HG02852 (cell line): ENCODE data around the gene MRPL52.
"Not testable (repeated sequence)": the region's sequence is repeated elsewhere in the genome, so short reads cannot be mapped to it uniquely, and the experiment has no call there.

Experiments
- ATAC-seq: cut with Tn5 transposase; IDR thresholded peaks from one replicate; pipeline ENCODE4 v1.9.1; 2021; ENCODE audit warnings: mild to moderate bottlenecking, moderate library complexity; ENCODE audit not compliant: unreplicated experiment

MRPL52 gene

DNA sequence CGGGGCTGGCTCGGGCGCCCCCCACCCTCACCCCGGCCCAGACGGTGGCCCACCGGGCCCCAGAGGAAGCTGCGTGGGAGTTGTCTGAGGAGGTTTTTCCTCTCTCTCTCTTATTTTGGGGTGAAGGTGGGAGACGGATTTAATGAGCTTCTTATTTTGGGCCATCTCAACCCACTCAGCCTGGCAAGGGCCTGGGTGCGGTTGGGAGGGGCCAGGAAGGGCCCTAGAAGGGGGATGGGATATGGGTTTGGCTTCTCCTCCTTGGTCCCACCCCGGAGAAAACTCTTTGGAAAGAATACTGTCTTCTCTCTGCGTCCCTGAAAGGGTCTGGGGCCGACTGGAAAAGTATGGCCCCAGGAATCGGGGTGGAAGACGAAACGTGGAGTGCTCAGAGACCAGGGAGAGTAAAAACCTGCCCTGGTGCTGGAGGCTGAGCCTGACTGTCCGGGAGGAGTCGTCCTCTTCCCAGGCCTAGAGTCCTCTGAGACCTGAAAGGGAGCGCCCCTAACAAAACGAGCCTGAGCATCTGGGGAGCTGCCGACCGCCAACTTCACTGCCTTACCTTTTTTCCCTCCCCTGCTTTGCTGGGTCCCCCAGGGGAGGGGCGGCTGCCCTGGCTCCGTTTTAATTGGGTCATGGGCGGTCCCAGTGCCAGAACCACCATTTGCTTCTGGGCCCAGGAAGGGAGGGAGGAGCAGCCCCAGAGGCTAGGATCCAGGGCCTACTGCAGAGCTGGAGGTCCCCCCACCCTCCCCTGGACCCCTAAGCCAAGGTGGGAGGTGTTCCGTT is 8.3 kb downstream of the MRPL52 start:
- ATAC-seq = no peak

DNA sequence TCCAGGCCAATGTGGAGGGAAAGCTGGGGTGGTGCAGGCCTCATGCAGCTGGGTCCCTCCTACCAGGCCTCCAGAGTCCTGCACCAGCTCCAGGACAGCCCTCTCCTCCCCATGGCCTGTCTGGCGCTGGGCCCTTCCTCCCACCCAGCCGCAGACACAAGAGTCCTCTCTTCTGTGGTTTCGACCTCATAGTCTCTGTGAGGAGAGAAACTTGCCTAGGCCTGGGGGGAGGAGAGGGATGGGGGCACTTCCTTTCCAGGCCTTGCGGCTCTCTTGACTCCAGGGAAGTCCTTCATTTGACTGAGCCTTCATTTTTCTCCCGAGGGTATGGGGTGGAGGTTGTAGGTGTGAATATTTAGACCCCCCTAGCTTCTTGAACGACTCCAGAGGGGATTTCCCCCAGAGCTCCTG is 8.9 kb downstream of the MRPL52 start:
- no peak for ATAC-seq

DNA sequence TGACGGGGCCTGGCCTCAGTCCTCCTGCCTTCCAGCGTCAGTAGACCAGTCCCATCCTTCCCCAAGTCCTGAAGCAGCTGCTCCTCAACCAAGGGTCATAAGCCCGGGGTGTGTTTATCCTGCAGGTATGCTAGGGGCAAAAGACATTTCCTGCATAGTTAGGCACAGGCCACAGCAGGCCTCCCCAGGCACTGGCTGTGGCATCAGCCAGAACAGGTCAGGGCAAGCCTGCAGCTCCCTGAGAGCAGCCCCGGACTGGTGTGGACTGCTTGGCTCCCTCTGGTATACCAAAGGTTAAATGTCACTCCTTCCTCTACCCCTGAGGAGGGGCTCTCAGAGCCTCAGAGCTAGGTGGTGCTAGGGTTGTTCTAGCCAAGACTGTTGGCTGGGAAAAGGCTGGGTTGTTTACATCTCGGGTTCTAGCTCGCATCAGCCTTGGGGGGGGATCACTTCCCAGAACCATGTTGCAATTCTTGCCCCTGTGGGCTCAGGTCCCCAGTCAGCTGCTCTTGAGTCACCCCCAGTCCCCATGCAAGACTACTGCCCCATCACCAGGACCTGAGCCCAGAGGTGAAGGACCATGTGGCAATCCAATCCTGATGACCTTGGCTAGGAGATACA is 9.6 kb downstream of the MRPL52 start:
- no peak for ATAC-seq

DNA sequence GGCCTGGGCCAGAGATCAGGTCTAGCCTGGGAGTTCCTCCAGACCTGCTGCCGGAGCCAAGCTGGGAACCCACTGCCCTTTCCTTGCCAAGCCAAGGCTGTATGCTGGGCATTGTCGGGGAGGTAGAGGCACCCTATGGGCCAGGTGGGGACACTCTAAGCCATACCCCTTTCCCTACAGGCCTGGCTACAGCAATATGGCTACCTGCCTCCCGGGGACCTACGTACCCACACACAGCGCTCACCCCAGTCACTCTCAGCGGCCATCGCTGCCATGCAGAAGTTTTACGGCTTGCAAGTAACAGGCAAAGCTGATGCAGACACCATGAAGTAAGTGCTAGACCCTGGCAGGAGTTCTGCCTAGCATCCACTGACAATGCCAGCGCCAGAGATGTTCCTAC is 11.6 kb downstream of the MRPL52 start:
- ATAC-seq = no peak

DNA sequence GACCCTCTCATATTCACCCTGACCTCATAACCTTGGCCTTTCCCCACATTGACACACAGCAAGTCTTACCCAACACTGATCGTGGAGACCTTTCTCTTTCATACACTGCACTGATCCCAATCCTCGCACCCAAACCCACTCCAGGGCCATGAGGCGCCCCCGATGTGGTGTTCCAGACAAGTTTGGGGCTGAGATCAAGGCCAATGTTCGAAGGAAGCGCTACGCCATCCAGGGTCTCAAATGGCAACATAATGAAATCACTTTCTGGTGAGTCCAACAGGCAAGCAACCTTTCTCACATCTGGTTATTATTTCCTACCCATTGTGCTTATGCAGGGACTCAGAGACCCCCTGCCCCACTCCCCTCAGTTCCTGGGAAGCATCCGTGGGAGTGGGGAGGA is 12.1 kb downstream of the MRPL52 start:
- no peak for ATAC-seq

DNA sequence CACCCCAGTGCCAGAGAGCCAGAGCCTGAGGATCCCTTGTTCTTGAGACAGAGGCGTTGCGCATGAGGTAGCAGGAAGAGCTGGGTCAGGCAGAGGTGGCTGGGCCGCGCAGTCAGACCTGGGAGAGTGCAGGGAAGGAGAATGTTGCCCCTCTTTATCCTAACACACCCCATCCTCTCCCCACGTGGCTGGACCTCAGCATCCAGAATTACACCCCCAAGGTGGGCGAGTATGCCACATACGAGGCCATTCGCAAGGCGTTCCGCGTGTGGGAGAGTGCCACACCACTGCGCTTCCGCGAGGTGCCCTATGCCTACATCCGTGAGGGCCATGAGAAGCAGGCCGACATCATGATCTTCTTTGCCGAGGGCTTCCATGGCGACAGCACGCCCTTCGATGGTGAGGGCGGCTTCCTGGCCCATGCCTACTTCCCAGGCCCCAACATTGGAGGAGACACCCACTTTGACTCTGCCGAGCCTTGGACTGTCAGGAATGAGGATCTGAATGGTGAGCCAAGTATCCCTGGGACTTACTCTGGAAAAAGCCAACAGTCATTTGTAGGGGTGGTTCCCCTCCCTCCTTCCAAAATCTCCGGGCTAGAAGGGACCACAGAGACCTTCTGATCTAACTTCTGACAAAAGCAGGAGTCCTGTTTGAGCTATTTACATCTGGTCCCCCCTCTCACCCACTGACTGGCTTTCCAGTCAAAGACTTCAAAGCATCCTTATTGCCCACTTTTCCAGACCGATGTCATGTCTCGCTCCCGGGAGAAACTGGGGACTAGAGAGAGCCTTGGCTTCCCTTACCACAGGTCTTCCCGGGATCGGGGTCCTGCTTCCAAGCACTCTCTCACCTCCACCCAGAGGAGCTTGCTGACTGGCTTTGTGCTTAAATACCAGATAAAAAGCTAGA is 12.8 kb downstream of the MRPL52 start:
- ATAC-seq = no peak

DNA sequence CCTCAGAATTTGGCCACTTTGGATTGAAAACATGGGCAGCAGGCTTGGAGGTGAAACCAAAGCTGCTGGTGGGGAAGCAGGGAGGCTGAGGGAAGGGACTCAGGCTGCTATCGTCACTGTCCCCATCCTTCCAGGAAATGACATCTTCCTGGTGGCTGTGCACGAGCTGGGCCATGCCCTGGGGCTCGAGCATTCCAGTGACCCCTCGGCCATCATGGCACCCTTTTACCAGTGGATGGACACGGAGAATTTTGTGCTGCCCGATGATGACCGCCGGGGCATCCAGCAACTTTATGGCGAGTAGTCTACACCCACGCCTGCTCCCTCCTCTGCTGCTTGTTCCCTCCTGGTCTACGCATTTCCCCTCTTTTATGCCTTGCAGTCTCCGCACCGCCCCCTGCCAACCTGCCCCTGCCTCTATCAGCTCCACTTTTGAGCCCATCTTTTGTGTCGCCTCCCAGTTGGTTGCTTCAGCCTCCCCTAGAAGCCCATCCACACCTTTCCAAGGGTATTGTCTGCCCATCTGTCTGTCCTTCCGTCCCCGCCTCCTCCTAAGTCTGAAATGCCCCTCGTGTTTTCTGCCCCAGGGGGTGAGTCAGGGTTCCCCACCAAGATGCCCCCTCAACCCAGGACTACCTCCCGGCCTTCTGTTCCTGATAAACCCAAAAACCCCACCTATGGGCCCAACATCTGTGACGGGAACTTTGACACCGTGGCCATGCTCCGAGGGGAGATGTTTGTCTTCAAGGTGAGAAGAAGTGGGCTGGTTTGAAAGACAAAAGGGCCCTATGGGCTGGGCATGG is 13.6 kb downstream of the MRPL52 start:
- ATAC-seq = no peak

DNA sequence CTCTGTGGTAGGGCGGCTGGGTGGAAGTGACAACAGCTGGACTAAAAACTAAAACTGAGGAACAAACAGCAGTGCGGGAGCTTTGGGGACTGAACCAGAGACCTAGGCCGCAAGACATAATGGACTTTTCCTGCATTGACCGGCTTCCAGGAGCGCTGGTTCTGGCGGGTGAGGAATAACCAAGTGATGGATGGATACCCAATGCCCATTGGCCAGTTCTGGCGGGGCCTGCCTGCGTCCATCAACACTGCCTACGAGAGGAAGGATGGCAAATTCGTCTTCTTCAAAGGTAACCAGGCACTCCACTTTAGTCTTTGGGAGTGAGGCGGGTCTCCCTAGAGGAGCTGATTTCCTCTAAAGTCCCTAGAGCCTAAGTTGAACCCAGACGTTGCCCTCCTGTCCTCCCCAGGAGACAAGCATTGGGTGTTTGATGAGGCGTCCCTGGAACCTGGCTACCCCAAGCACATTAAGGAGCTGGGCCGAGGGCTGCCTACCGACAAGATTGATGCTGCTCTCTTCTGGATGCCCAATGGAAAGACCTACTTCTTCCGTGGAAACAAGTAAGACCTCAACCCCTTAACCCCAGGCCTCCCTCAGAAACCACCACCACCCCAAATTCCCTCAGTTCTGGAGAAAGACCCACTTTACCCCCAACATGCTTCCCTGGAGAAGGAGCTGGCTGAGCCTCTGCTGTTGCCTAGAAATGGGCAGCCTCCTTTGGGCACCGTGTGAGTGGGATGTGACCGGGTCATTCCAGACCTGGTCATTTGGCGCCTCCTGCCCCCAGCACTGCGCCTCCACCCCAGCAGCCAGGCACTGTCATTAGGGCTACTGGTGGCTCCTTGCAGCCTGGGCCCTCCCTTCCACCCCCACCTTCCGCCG is 14.8 kb downstream of the MRPL52 start:
- ATAC-seq = no peak

DNA sequence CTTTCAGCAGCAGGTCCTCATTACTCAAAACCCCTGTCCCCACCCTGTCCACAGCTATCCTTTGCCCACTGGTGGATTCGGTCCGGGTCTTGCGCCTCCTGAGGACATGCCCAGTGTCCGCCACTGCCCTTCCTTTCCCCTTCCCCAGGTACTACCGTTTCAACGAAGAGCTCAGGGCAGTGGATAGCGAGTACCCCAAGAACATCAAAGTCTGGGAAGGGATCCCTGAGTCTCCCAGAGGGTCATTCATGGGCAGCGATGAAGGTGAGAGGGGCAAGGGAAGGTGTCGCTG is 15.4 kb downstream of the MRPL52 start:
- no peak for ATAC-seq

DNA sequence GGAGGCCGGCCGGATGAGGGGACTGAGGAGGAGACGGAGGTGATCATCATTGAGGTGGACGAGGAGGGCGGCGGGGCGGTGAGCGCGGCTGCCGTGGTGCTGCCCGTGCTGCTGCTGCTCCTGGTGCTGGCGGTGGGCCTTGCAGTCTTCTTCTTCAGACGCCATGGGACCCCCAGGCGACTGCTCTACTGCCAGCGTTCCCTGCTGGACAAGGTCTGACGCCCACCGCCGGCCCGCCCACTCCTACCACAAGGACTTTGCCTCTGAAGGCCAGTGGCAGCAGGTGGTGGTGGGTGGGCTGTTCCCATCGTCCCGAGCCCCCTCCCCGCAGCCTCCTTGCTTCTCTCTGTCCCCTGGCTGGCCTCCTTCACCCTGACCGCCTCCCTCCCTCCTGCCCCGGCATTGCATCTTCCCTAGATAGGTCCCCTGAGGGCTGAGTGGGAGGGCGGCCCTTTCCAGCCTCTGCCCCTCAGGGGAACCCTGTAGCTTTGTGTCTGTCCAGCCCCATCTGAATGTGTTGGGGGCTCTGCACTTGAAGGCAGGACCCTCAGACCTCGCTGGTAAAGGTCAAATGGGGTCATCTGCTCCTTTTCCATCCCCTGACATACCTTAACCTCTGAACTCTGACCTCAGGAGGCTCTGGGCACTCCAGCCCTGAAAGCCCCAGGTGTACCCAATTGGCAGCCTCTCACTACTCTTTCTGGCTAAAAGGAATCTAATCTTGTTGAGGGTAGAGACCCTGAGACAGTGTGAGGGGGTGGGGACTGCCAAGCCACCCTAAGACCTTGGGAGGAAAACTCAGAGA is 16.3 kb downstream of the MRPL52 start:
- ATAC-seq = no peak

DNA sequence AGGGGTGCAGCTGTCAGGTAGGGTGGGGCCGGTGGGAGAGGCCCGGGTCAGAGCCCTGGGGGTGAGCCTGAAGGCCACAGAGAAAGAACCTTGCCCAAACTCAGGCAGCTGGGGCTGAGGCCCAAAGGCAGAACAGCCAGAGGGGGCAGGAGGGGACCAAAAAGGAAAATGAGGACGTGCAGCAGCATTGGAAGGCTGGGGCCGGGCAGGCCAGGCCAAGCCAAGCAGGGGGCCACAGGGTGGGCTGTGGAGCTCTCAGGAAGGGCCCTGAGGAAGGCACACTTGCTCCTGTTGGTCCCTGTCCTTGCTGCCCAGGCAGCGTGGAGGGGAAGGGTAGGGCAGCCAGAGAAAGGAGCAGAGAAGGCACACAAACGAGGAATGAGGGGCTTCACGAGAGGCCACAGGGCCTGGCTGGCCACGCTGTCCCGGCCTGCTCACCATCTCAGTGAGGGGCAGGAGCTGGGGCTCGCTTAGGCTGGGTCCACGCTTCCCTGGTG is 17.2 kb downstream of the MRPL52 start:
- ATAC-seq = no peak

DNA sequence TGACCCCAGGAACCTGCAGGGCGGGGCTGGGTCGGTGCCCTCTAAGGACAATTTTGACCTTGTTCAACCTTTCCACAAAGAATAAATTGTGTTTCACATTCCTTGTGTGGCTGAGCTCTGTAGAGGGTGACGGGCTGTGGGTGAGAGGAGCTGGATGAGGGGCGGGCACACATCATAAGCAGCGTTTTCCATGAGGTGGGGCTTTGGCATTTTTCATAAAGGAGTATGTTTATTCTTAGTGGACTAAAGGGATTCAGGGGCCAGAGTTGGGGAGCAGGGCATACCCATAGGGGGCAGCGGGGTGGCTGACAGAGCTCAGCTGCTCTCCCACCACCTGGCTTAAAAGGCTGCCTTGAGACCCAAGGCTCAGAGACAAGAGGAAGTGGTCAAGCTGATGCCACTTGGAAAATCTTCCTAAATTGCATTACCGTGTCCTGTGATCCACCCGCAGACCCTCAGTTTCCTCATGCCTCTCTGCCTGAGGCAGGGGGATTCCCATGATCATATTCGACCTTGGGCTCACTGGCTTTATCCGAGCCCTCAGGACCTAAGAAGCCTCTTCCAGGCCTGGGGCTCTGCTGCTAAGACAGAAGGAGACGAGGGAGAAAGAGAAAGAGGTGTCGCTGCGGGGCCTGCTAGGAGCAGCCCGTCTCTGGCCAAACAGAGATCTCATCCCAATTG is 18.1 kb downstream of the MRPL52 start:
- no peak for ATAC-seq

DNA sequence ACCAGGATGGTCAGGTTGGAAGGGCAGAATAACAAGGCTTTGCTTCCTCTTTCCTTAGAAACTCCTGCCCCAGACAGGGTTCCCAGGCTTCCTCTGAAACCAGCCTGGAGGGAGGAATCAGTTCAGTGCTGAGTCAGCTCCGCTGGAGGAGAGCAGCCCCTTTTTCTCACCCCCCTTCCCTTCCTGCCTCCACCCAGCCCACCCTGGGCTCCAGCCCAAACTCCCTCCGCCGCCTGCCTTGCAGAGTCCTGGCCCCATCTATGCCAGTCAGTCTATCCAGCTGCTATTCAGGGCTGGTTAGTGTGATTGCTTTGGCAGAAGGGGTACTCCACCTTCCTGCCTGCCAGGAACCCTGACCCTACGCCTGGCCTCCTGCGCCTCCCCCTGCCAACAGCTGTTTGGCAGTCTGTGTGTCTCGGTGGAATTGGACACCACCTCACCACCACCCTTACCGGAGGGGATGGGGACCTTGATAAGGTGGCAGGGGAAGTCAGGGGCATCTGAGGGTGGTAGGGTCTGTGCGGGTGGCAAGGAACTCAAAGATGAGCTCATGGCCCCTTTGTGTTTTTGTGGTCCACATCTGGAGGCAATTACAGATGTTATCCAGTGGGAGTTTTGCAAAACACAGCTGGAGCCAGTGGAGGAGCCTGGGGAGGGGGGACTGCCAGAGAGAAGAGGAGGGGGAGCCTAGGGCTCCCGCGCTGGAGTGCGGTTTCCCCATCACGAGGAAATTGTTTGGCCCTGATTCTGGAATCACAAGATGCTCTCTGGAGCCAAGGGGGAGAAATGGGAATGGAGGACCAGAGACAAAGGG is 18.9 kb downstream of the MRPL52 start:
- no peak for ATAC-seq

DNA sequence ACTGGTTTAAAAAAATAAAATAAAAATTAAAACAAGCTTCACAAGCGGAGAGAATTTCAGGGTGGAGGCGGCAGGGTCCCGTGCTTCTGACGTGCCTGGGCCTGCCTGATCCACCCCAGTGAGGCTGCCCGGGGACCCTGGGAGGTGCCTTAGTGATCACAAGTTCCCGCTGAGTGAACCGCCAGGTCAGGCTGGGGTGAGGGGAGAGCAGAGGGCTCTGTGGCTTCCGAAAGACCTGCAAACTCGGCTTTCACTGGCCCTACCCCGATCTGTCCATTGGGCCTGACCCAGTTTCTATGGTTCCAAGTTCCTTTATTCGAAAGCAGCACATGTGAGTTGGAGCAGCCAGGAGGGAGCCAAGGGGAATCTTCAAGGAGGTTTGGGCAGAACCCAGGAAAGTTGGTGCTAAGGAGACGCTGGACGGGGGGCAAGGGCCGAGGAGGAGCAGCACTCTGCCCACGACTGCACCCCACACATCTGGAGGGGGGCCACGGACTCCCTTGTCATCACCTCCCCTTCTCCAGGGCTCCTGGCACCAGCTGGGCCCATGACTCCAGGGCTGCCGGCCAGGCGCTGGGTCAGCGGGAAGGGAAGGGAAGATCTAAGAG is 19.6 kb downstream of the MRPL52 start:
- ATAC-seq = no peak

DNA sequence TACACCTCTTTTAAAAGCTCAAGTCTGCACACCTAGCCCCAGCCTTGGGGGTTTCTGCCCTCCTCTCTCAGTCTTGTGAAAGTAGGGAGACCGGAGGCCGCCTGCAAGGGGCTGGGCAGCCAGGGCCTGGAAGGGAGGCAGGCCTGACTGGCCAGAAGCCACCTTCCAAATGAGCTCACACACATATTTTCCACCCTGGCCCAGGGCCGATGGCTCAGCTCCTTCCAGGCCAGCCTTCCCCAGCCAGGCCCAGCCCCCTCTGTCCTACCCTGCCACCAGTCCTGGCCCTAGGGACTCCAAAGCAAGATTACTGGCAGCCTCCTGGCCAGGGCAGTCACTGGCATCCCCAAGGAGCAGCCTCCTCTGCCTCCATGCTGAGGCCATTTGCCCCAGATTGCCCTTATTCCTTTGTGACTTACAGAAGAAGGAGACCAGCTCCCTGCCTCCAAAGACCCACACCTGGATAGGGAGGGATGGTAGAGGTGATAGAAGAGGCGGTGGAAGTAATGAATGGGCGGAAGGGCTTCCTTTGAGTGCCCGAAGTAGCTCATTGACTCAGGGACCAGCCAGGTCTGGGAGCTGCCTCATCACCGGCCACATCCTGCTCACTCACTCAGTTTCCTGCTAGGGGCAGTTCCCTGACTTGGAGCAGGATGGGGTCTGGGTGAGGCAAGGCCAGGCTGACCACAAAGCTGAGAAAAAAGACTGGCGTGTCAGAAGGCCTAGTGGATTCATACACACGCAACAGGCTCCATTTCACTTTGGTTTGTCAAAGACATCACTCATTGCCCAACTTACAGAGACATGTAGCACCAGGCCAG is 21.5 kb downstream of the MRPL52 start:
- ATAC-seq = no peak

DNA sequence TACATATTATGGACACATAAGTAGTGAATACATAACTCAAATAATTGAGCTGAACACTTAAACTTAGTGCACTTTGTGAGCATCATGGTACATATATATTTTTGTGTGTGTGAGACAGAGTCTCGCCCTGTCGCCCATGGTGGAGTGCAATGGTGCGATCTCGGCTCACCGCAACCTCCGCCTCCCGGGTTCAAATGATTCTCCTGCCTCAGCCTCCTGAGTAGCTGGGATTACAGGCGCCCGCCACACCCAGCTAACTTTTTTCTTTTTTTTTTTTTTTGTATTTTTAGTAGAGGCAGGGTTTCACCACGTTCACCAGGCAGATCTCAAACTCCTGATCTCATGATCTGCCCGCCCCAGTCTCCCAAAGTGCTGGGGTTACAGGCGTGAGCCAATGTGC is 22.5 kb downstream of the MRPL52 start:
- ATAC-seq = not testable (repeated sequence)

DNA sequence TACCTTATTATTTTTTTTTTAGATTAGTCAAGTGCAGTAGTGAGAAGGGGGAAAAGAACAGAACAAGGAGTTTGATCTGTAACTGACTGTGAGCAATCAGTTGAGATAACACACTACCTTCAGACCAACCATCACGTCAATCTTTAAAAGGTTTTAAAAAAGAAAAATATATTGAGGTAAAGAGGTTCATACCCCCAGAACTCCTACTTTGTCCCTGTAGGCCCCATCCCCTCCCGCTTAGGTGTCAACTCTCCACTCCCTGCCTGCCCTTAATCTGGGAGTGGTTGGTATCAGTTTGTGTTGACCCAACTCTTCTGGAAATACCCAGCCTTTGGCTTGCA is 22.9 kb downstream of the MRPL52 start:
- no peak for ATAC-seq
